ENCODE results near the gene PEG3. TPM values are rescaled to one million over a fixed set of nuclear protein-coding genes. Genes with fewer than 3 reads are reported as not detected.
"Not testable (repeated sequence)": the region's sequence is repeated elsewhere in the genome, so short reads cannot be mapped to it uniquely, and the experiment has no call there.

PEG3 gene
- total and polyA plus RNA-seq, 2 donors (not counting 1 experiment from before 2014, with no cell fraction given) = 0.22 to 5.6 TPM

DNA sequence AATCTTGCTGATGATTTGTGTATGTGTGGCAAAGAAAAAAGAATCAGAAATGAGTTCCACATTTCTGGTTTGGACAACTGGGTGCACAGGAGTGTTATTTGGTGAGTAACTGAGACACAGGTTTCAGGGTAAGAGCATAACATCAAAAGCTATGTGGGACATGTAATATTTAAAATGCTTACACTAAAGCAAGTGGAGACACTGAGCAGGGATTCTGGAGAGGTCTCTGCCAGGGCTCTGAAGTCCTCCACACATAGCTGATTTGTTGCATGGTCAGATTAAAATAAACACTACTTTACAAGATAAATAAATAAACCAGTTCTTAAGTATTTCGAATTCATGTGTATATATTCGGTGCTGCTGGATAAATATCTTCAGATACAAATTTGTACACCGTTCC, 16.3 kb upstream of the PEG3 start:
- no peaks in the 10 kb centered on the region for H4K20me1 ChIP-seq (ENCODE audit: control insufficient read depth, extremely low read depth, insufficient read depth, low read length)
- H3K27ac ChIP-seq (ENCODE audit: insufficient read depth, low read length) = no peak overlapping the region
- H3K79me2 ChIP-seq (ENCODE audit: control insufficient read depth, insufficient read depth, low read length) = no peaks in the 10 kb centered on the region
- no peak overlapping the region for H2AFZ ChIP-seq (ENCODE audit: low read length)
- no peaks in the 10 kb centered on the region for H3K27me3 ChIP-seq (ENCODE audit: control insufficient read depth, insufficient read depth, low read length)
- no peak overlapping the region for H3K9ac ChIP-seq (ENCODE audit: insufficient read depth, low read length)
- no peak overlapping the region for H3K4me2 ChIP-seq (ENCODE audit: extremely low read depth, insufficient read depth, low read length)
- no peak for TF ChIP-seq EZH2 (IDR thresholded peaks at IDR 0.05; ENCODE audit: low read length, missing control alignments)
- TF ChIP-seq, protein P1, sequence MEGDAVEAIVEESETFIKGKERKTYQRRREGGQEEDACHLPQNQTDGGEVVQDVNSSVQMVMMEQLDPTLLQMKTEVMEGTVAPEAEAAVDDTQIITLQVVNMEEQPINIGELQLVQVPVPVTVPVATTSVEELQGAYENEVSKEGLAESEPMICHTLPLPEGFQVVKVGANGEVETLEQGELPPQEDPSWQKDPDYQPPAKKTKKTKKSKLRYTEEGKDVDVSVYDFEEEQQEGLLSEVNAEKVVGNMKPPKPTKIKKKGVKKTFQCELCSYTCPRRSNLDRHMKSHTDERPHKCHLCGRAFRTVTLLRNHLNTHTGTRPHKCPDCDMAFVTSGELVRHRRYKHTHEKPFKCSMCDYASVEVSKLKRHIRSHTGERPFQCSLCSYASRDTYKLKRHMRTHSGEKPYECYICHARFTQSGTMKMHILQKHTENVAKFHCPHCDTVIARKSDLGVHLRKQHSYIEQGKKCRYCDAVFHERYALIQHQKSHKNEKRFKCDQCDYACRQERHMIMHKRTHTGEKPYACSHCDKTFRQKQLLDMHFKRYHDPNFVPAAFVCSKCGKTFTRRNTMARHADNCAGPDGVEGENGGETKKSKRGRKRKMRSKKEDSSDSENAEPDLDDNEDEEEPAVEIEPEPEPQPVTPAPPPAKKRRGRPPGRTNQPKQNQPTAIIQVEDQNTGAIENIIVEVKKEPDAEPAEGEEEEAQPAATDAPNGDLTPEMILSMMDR (conservative IDR thresholded peaks at IDR 0.05 in 1 of 2, IDR thresholded peaks at IDR 0.05 in 1 of 2; ENCODE audit: low read depth in 1 of 2, low read length in 2 of 2) = no peak
- H3K9me3 ChIP-seq (ENCODE audit: control insufficient read depth, insufficient read depth, low read depth, low read length) = no peaks in the 10 kb centered on the region
- H3K4me3 ChIP-seq (replicated peaks in 1 of 4; ENCODE audit: control extremely low read depth in 1 of 4, insufficient read depth in 1 of 4, low read depth in 3 of 4, low read length in 4 of 4) = no peak overlapping the region
- H3K4me1 ChIP-seq (ENCODE audit: control insufficient read depth, extremely low read depth, insufficient read depth, low read length) = no peaks in the 10 kb centered on the region
- H3K36me3 ChIP-seq (ENCODE audit: control insufficient read depth, insufficient read depth, low read length) = no peaks in the 10 kb centered on the region
- DNase-seq (ENCODE audit: low read depth in 2 of 2) = no peak

- not testable (repeated sequence) for H3K4me2 ChIP-seq (ENCODE audit: extremely low read depth, insufficient read depth, low read length); H3K36me3 ChIP-seq (ENCODE audit: control insufficient read depth, insufficient read depth, low read length); H3K27ac ChIP-seq (ENCODE audit: insufficient read depth, low read length); H3K9me3 ChIP-seq (ENCODE audit: control insufficient read depth, insufficient read depth, low read depth, low read length); H3K79me2 ChIP-seq (ENCODE audit: control insufficient read depth, insufficient read depth, low read length); H2AFZ ChIP-seq (ENCODE audit: low read length); DNase-seq (ENCODE audit: low read depth in 2 of 2); H4K20me1 ChIP-seq (ENCODE audit: control insufficient read depth, extremely low read depth, insufficient read depth, low read length); H3K27me3 ChIP-seq (ENCODE audit: control insufficient read depth, insufficient read depth, low read length); H3K4me3 ChIP-seq (replicated peaks in 1 of 4; ENCODE audit: control extremely low read depth in 1 of 4, insufficient read depth in 1 of 4, low read depth in 3 of 4, low read length in 4 of 4); H3K9ac ChIP-seq (ENCODE audit: insufficient read depth, low read length); H3K4me1 ChIP-seq (ENCODE audit: control insufficient read depth, extremely low read depth, insufficient read depth, low read length)
These were observed 11.8 kb upstream of the PEG3 start for GRCh38 chr19:56852361-56852760.

DNA sequence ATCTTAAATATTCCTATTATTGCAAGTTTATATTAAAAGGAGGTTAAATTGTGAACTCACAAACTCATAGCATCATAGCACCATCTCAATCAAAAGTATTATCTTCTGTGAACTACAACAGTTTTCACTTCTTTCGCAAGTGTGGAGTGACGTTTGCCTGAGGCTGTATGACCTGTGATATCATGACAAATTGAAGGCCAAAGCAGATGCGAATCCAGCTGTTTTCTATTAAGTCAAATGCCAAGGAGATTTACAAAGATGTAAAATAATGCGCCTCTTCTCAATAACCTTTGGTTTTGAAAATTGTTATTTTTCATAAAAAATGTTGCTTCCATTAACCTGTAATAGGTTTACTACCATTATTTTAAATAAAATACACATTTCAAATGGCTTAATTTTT, 7.6 kb upstream of the PEG3 start:
- Histone ChIP-seq H4K20me1 (ENCODE audit: control insufficient read depth, extremely low read depth, insufficient read depth, low read length) (no peaks in the 10 kb centered on the region), H3K4me1 (ENCODE audit: control insufficient read depth, extremely low read depth, insufficient read depth, low read length) (no peaks in the 10 kb centered on the region), H2AFZ (ENCODE audit: low read length) (no peak overlapping the region), H3K27ac (ENCODE audit: insufficient read depth, low read length) (no peak overlapping the region), H3K27me3 (ENCODE audit: control insufficient read depth, insufficient read depth, low read length) (no peaks in the 10 kb centered on the region), H3K9me3 (ENCODE audit: control insufficient read depth, insufficient read depth, low read depth, low read length) (no peaks in the 10 kb centered on the region), H3K36me3 (ENCODE audit: control insufficient read depth, insufficient read depth, low read length) (no peaks in the 10 kb centered on the region), H3K4me2 (ENCODE audit: extremely low read depth, insufficient read depth, low read length) (no peak overlapping the region), H3K4me3 (replicated peaks in 1 of 4; ENCODE audit: control extremely low read depth in 1 of 4, insufficient read depth in 1 of 4, low read depth in 3 of 4, low read length in 4 of 4) (no peak overlapping the region), H3K79me2 (ENCODE audit: control insufficient read depth, insufficient read depth, low read length) (no peaks in the 10 kb centered on the region), H3K9ac (ENCODE audit: insufficient read depth, low read length) (no peak overlapping the region)
- TF ChIP-seq EZH2 (IDR thresholded peaks at IDR 0.05; ENCODE audit: low read length, missing control alignments) = no peak
- TF ChIP-seq, protein P1 (conservative IDR thresholded peaks at IDR 0.05 in 1 of 2, IDR thresholded peaks at IDR 0.05 in 1 of 2; ENCODE audit: low read depth in 1 of 2, low read length in 2 of 2) = no peak
- no peak for DNase-seq (ENCODE audit: low read depth in 2 of 2)
